ENCODE data around the gene CREBBP. TPM values are rescaled to one million over a fixed set of nuclear protein-coding genes. Genes with fewer than 3 reads are reported as not detected.

The CREBBP gene
- total and polyA plus RNA-seq, 4 donors, result 5.4 to 103 (median 61.0) TPM

DNA sequence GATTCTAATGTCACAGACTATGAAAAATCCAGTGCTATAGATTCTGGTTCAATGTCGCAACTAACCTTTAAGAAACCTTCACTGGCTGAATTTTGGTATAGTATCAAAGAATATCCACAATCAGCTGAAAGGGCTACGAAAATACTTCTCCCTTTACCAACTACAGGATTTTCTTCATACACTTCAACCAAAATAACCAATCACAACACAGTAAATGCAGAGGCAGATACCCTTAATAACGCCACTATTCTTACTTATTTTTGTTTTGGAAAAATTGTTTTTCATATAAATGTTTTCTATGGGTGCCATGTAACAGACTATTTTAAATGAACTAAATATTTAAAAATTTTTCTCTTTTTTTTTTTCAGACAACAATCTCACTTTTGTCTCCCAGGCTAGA, 114.3 kb downstream of the CREBBP start:
- ATAC-seq (ENCODE audit: low FRiP score), result no peak
- no peak for DNase-seq
- Histone ChIP-seq H3K4me3 (ENCODE audit: low read length in 2 of 2) (no peak overlapping the region), H3K9me3 (ENCODE audit: control insufficient read depth, low read length) (no peaks in the 10 kb centered on the region), H3K27me3 (ENCODE audit: control insufficient read depth in 1 of 2, insufficient read depth in 2 of 2, low read length in 1 of 2) (no peaks in the 10 kb centered on the region), H3K27ac (ENCODE audit: low read depth in 1 of 2, low read length in 2 of 2) (no peak overlapping the region), H3K36me3 (ENCODE audit: control insufficient read depth in 1 of 2, insufficient read depth in 2 of 2, low read length in 1 of 2) (peaks cover 2 to 11% of the 10 kb centered on the region in 2 donors), H3K4me1 (ENCODE audit: control insufficient read depth in 1 of 2, insufficient read depth in 2 of 2, low read length in 2 of 2) (no peaks in the 10 kb centered on the region)
- WGBS, 2 donors, result 91 to 93% methylated on average over 3 of the region's 3 CpGs
- intact Hi-C loops (cut with DNase I), result no loop called here

GRCh38 chr16:3764409-3764808, 116.1 kb downstream of the CREBBP start:
- no peaks in the 10 kb centered on the region for H3K27me3 ChIP-seq (ENCODE audit: control insufficient read depth in 1 of 2, insufficient read depth in 2 of 2, low read length in 1 of 2)
- H3K9me3 ChIP-seq (ENCODE audit: control insufficient read depth, low read length), result no peaks in the 10 kb centered on the region
- intact Hi-C loops (cut with DNase I), result no loop called here
- ATAC-seq (ENCODE audit: low FRiP score) (no peak), DNase-seq (no peak)
- WGBS, 2 donors, result 96 to 100% methylated on average over 3 of the region's 3 CpGs
- H3K27ac ChIP-seq (ENCODE audit: low read depth in 1 of 2, low read length in 2 of 2), result no peak overlapping the region
- no peaks in the 10 kb centered on the region for H3K4me1 ChIP-seq (ENCODE audit: control insufficient read depth in 1 of 2, insufficient read depth in 2 of 2, low read length in 2 of 2)
- no peak overlapping the region for H3K4me3 ChIP-seq (ENCODE audit: low read length in 2 of 2)
- H3K36me3 ChIP-seq (ENCODE audit: control insufficient read depth in 1 of 2, insufficient read depth in 2 of 2, low read length in 1 of 2), result peaks cover 0 to 11% of the 10 kb centered on the region in 2 donors

GRCh38 chr16:3762107-3762750, 118.3 kb downstream of the CREBBP start:
- 85 to 87% methylated on average over 25 of the region's 25 CpGs for WGBS, 2 donors
- H3K27me3 ChIP-seq (ENCODE audit: control insufficient read depth in 1 of 2, insufficient read depth in 2 of 2, low read length in 1 of 2), result no peaks in the 10 kb centered on the region
- intact Hi-C loops (cut with DNase I), result no loop called here
- H3K4me3 ChIP-seq (ENCODE audit: low read length in 2 of 2), result no peak overlapping the region
- H3K36me3 ChIP-seq (ENCODE audit: control insufficient read depth in 1 of 2, insufficient read depth in 2 of 2, low read length in 1 of 2), result peaks cover 4 to 9% of the 10 kb centered on the region in 2 donors
- ATAC-seq (ENCODE audit: low FRiP score) (no peak), DNase-seq (peak in 1 of 2 donors; percentile 49)
- H3K27ac ChIP-seq (ENCODE audit: low read depth in 1 of 2, low read length in 2 of 2), result no peak overlapping the region
- H3K9me3 ChIP-seq (ENCODE audit: control insufficient read depth, low read length), result no peaks in the 10 kb centered on the region
- H3K4me1 ChIP-seq (ENCODE audit: control insufficient read depth in 1 of 2, insufficient read depth in 2 of 2, low read length in 2 of 2), result no peaks in the 10 kb centered on the region

GRCh38 chr16:3761375-3762106, 119.0 kb downstream of the CREBBP start:
- Histone ChIP-seq H3K4me3 (ENCODE audit: low read length in 2 of 2) (no peak overlapping the region), H3K36me3 (ENCODE audit: control insufficient read depth in 1 of 2, insufficient read depth in 2 of 2, low read length in 1 of 2) (peaks cover 4 to 9% of the 10 kb centered on the region in 2 donors), H3K9me3 (ENCODE audit: control insufficient read depth, low read length) (no peaks in the 10 kb centered on the region), H3K4me1 (ENCODE audit: control insufficient read depth in 1 of 2, insufficient read depth in 2 of 2, low read length in 2 of 2) (no peaks in the 10 kb centered on the region), H3K27me3 (ENCODE audit: control insufficient read depth in 1 of 2, insufficient read depth in 2 of 2, low read length in 1 of 2) (no peaks in the 10 kb centered on the region), H3K27ac (ENCODE audit: low read depth in 1 of 2, low read length in 2 of 2) (no peak overlapping the region)
- 87 to 88% methylated on average over 14 of the region's 14 CpGs for WGBS, 2 donors
- DNase-seq, result no peak
- intact Hi-C loops (cut with DNase I), result no loop called here
- no peak for ATAC-seq (ENCODE audit: low FRiP score)

DNA sequence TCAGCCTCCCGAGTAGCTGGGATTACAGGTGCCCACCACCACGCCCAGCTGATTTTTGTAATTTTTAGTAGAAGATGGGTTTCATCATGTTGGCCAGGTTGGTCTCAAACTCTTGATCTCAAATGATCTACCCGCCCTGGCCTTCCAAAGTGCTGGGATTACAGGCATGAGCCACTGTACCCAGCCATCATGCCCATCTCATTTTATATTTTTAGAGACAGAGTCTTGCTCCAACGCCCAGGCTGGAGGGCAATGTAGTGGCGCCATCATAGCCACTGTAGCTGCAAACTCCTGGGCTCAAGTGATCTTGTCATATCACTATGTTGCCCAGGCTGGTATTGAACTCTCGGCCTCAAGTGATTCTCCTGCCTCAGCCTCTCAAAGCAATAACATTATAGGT, 120.0 kb downstream of the CREBBP start:
- 96 to 97% methylated on average over 6 of the region's 6 CpGs for WGBS, 2 donors

GRCh38 chr16:3759736-3760135, 120.8 kb downstream of the CREBBP start:
- Histone ChIP-seq H3K4me1 (ENCODE audit: control insufficient read depth in 1 of 2, insufficient read depth in 2 of 2, low read length in 2 of 2) (peaks cover 0 to 4% of the 10 kb centered on the region in 2 donors), H3K36me3 (ENCODE audit: control insufficient read depth in 1 of 2, insufficient read depth in 2 of 2, low read length in 1 of 2) (peaks cover 4 to 6% of the 10 kb centered on the region in 2 donors), H3K9me3 (ENCODE audit: control insufficient read depth, low read length) (no peaks in the 10 kb centered on the region), H3K4me3 (ENCODE audit: low read length in 2 of 2) (no peak overlapping the region), H3K27me3 (ENCODE audit: control insufficient read depth in 1 of 2, insufficient read depth in 2 of 2, low read length in 1 of 2) (no peaks in the 10 kb centered on the region), H3K27ac (ENCODE audit: low read depth in 1 of 2, low read length in 2 of 2) (no peak overlapping the region)
- ATAC-seq (ENCODE audit: low FRiP score), result no peak
- intact Hi-C loops (cut with DNase I), result no loop called here
- WGBS, 2 donors, result 91 to 92% methylated on average over 5 of the region's 5 CpGs
- DNase-seq, result peak in 1 of 2 donors; percentile 52

More for the DNA sequence above, 120.0 kb downstream of the CREBBP start:
- no peaks in the 10 kb centered on the region for H3K27me3 ChIP-seq (ENCODE audit: control insufficient read depth in 1 of 2, insufficient read depth in 2 of 2, low read length in 1 of 2)
- no peaks in the 10 kb centered on the region for H3K9me3 ChIP-seq (ENCODE audit: control insufficient read depth, low read length)
- ATAC-seq (ENCODE audit: low FRiP score), result no peak
- intact Hi-C loops (cut with DNase I), result no loop called here
- H3K4me3 ChIP-seq (ENCODE audit: low read length in 2 of 2), result no peak overlapping the region
- H3K4me1 ChIP-seq (ENCODE audit: control insufficient read depth in 1 of 2, insufficient read depth in 2 of 2, low read length in 2 of 2), result no peaks in the 10 kb centered on the region
- DNase-seq, result no peak
- H3K27ac ChIP-seq (ENCODE audit: low read depth in 1 of 2, low read length in 2 of 2), result no peak overlapping the region
- H3K36me3 ChIP-seq (ENCODE audit: control insufficient read depth in 1 of 2, insufficient read depth in 2 of 2, low read length in 1 of 2), result peaks cover 4 to 9% of the 10 kb centered on the region in 2 donors

- peak in 1 of 2 donors; percentile 27 for DNase-seq
Observed at GRCh38 chr16:3756113-3756512, 124.4 kb downstream of the CREBBP start.

GRCh38 chr16:3755249-3755648, 125.3 kb downstream of the CREBBP start:
- no peaks in the 10 kb centered on the region for H3K27me3 ChIP-seq (ENCODE audit: control insufficient read depth in 1 of 2, insufficient read depth in 2 of 2, low read length in 1 of 2)
- no peak overlapping the region for H3K27ac ChIP-seq (ENCODE audit: low read depth in 1 of 2, low read length in 2 of 2)
- H3K9me3 ChIP-seq (ENCODE audit: control insufficient read depth, low read length), result no peaks in the 10 kb centered on the region
- intact Hi-C loops (cut with DNase I), result no loop called here
- H3K4me3 ChIP-seq (ENCODE audit: low read length in 2 of 2), result no peak overlapping the region
- DNase-seq, result no peak
- no peak for ATAC-seq (ENCODE audit: low FRiP score)
- 59 to 63% methylated on average over 4 of the region's 4 CpGs for WGBS, 2 donors
- peaks cover 0 to 4% of the 10 kb centered on the region in 2 donors for H3K4me1 ChIP-seq (ENCODE audit: control insufficient read depth in 1 of 2, insufficient read depth in 2 of 2, low read length in 2 of 2)
- peaks cover 3 to 4% of the 10 kb centered on the region in 2 donors for H3K36me3 ChIP-seq (ENCODE audit: control insufficient read depth in 1 of 2, insufficient read depth in 2 of 2, low read length in 1 of 2)

More at GRCh38 chr16:3756113-3756512, 124.4 kb downstream of the CREBBP start:
- H3K36me3 ChIP-seq (ENCODE audit: control insufficient read depth in 1 of 2, insufficient read depth in 2 of 2, low read length in 1 of 2), result peaks cover 3 to 4% of the 10 kb centered on the region in 2 donors
- H3K4me1 ChIP-seq (ENCODE audit: control insufficient read depth in 1 of 2, insufficient read depth in 2 of 2, low read length in 2 of 2), result peaks cover 0 to 4% of the 10 kb centered on the region in 2 donors
- no peak overlapping the region for H3K4me3 ChIP-seq (ENCODE audit: low read length in 2 of 2)
- ATAC-seq (ENCODE audit: low FRiP score), result no peak
- no peaks in the 10 kb centered on the region for H3K9me3 ChIP-seq (ENCODE audit: control insufficient read depth, low read length)
- intact Hi-C loops (cut with DNase I), result no loop called here
- no peak overlapping the region for H3K27ac ChIP-seq (ENCODE audit: low read depth in 1 of 2, low read length in 2 of 2)
- H3K27me3 ChIP-seq (ENCODE audit: control insufficient read depth in 1 of 2, insufficient read depth in 2 of 2, low read length in 1 of 2), result no peaks in the 10 kb centered on the region
- WGBS, 2 donors, result 88 to 90% methylated on average over 9 of the region's 9 CpGs

DNA sequence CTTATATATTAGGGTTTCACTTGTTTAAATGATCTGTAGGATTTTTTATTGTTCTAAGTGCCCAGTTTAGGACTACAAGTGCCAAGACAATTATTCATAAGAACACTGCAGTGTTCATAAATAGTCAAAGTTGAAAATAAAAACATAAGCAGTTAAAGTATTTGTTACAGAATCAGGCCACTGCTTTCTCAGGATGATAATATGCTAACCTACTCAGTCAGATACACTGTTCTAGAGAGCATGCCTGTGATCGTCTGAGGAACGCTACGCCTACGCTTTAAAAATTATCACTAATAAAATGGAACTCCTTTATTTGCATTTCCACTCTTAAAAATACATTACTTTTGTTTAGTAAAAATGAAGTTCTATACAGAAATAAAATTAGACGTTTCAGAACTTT, 125.7 kb downstream of the CREBBP start:
- Histone ChIP-seq H3K4me1 (ENCODE audit: control insufficient read depth in 1 of 2, insufficient read depth in 2 of 2, low read length in 2 of 2) (peaks cover 0 to 4% of the 10 kb centered on the region in 2 donors), H3K27me3 (ENCODE audit: control insufficient read depth in 1 of 2, insufficient read depth in 2 of 2, low read length in 1 of 2) (no peaks in the 10 kb centered on the region), H3K36me3 (ENCODE audit: control insufficient read depth in 1 of 2, insufficient read depth in 2 of 2, low read length in 1 of 2) (peaks cover 3 to 4% of the 10 kb centered on the region in 2 donors), H3K4me3 (ENCODE audit: low read length in 2 of 2) (no peak overlapping the region), H3K27ac (ENCODE audit: low read depth in 1 of 2, low read length in 2 of 2) (no peak overlapping the region), H3K9me3 (ENCODE audit: control insufficient read depth, low read length) (no peaks in the 10 kb centered on the region)
- DNase-seq (no peak), ATAC-seq (ENCODE audit: low FRiP score) (no peak)
- WGBS, 2 donors, result 52 to 54% methylated on average over 5 of the region's 5 CpGs
- intact Hi-C loops (cut with DNase I), result no loop called here
